Measurements from ENCODE around the gene DDX49.
"Not testable (repeated sequence)": the region's sequence is repeated elsewhere in the genome, so short reads cannot be mapped to it uniquely, and the experiment has no call there.

DDX49 gene

DNA sequence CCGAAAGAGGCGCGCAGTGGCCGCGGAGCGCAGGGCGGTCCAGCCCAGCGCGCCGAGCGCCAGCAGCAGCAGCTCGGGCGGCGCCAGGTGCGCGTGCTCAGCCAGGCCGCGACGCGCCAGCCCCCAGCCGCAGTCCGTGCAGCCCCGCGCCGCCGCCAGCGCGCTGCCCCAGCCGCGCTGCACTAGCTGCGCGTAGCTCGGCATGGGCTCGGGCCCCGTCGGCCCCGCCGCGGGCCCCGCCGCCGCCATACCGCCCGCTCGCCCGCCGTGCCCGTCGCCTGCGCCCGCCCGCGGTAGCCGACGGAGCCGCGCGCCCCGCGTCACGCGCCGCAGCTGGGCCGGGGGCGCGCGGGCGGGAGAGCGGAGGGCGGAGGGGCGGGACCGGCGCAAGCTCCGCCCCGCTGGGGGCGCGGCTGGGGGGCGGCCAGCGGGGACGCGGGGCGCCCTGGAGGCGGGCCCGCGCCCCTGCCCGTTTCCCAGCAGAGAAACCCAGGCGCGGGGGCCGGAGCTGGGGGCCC is 23.6 kb upstream of the DDX49 start, which contains the start of gene CERS1:
Gene CERS1, minus strand, starts transcription at position 335 of the 518 bp plus-strand sequence. Its CDS starts 86 bp downstream, at position 249.
- no peak for DNase-seq

DNA sequence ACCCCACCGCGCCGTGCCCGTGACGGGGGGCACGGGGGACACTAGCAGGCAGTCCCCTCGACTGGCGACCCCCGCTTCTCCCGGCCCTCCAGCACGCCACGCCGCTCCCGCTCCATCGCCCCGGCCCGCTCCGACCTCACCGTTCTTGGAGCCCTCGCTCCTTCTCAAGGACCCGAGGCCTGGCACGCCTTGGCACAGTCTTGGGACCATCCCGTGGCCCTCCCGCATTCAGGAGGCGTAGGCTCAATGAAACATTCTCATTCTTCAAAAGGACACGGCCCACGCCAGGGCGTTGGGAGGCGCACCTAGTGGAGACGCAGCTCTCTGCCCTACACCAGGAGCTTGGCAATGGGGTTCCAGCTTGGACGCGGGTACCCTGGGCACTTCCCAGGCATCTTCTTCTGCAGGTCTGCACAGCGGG is 23.1 kb upstream of the DDX49 start:
- DNase-seq, result no peak

DNA sequence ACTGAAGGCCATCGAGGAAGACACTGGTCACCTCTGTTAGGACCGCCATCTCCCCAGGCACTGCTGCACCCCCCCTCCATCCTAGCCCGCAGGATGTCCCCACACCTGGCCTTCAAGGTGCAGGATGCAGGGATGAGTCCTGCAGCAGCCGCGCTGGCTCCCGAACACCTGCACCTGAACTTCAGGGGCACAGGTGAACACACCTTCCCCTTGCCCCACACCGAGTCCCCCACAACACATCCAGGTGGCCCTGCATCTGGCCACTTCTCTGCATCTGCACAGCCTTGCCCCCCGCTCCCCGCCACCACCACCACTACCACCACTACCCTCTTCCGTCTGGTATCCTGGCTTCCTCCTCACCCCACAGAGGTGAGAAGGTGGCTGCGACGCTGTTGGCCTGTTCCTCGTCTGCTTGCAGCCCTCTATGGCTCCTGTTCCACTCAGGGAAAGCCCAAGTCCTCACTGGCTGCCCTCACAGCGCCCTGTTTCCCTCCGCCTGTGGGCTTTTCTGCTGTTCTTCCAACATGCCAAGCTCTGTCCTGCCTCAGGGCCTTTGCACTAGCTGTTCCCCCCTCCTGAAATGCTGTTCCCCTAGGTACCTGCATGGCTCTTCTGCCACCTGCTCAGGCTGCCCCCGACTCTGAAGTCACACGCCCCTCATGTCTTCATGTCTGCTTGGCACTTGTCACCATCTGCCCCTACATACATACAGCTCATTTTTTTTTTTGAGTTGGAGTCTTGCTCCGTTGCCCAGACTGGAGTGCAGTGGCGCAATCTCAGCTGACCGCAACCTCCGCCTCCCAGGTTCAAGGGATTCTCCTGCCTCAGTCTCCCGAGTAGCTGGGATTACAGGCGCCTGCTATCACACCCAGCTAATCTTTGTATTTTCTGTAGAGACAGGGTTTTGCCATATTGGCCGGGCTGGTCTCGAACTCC is 22.2 kb upstream of the DDX49 start:
- DNase-seq, result no peak

DNA sequence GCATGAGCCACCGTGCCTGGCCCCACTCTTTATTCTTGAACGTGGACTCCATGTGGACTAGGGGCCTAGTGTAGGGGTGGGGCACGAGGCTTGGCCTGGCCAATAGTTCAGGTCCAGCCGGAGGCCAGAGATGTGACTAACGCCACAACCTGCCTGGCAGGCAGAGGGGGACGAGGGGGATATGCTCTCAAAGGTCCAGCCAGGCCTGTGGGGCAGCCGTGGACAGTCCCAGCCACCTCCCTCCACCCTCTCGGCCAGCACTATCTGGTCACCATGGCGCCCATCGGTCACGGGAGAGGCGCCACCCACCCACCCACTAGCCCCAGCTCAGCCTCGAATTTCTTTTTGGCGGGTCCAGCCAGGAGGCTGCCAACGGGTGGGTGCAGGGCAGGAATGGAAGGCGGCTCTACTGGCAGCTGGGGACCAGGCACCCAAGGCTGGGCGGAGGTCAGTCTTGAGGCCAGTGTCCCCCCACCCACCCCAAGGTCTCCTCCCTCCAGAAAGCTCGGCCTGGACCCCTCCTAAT is 21.4 kb upstream of the DDX49 start:
- DNase-seq, result no peak

DNA sequence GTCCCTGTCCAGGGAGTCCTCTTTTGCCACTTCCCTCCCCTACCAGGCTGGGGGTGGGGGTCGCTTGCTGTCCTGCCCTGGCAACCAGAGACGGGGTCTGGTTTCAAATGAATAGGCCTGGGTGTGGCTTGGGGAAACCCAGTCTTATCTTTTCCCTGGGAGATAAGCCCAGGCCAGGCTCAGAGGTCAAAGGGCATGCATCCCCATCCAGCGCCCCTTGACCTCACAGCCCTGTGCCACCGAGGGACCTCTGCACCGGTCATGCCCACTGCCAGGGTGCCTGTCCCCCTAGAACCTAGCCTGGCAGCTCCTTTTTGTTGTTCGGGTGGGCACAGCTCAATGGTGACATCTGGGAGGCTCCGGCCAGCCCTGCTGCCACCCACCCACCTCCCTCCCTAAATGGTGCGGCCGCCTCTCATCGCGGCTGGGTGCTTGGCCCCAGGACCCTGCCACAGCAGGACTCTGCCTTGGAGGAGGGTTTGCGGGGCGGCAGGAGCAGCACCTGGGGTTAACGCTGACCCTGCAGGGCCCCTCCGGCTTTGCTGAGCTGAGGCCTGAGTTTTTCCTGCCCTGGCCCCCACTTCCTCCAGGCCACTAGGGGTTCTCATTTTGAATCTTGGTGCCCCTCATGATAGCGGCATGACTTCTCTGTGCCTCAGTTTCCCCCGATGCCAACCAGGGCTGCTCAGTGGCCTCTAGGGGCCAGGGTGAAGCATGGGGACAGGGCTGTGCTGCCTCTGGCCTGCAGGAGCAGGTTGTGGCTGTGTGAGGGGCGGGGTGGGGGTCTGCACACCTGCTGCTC is 20.7 kb upstream of the DDX49 start:
- no peak for DNase-seq

DNA sequence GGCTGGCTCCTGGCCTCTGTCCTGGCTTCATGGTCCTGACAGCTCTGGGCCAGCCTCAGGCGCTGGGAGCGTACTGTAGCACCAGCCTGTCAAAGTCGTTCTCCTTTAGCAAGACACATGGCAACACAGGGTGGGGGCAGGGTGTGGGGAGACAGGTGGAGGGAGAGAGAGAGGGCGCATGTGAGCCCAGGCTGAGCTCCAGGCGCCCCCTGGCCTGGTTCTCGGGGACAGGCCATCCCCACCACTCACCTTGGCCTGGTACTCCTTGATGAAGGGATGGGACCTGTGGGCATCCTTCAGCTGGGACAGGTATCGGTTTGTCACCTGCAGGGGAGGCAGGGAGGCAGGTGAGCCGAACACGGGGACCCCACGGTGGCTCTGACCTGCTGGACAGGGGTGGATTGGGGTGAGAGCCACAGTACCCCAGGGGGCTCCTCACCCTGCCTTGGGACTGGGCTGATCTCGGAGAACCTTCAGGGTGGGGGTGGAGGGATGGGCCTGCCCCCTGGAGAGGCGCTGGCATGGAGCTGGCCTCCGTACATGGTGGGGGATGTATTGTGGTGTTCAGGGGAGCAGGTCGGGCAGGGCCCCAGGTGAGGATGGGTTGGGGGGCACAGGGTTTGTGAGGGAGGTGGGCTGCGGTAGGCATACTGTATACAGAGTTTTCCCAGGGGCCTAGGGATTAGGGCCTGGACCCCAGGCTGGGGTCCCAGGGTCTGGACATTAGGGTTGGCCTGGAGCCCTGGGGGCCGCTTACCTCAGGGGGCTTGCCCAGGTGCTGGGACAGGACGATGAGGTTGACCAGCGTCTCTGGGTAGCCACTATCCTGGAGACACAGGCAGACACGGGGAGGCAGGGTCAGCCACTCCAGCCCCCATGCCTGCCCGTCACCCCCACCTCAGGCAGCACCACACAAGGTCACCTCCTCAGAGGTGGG is 19.6 kb upstream of the DDX49 start:
- no peak for DNase-seq

DNA sequence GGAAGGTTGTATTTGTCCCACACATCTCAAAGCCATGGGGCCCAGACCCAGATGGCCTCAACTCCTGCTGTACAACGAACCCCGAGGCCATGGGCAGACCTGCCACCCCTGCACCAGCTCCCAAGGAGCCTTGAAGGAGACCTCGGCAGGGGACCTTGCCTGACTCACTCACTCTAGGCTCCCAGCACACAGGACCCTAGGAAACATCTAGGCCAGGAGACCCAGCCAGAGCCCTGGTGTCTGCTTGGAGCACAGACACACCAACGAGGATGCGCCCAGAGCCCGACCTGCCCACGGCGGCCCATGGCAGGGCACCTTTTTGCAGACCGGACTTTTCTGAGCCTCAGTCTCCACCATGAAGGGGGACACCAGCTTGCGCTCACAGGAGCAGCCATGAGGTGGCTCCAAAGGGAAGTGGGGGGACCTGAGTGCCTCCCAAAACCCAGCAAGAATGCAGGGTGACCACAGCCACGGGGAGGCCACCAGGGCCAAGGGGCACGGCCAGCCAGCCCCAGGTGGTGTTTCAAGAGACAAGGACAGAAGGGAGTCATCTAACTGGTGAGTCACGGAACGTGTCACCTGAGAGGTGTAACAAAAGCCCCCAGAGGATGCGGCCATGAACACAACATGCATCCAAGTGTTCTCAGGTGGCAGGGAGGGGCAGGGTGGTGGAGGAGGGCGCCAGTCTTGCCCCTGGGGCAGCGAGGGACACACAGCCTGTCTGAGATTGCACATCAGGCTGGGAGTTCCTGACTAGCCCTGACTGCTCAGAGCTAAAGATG is 18.6 kb upstream of the DDX49 start:
- no peak for DNase-seq

DNA sequence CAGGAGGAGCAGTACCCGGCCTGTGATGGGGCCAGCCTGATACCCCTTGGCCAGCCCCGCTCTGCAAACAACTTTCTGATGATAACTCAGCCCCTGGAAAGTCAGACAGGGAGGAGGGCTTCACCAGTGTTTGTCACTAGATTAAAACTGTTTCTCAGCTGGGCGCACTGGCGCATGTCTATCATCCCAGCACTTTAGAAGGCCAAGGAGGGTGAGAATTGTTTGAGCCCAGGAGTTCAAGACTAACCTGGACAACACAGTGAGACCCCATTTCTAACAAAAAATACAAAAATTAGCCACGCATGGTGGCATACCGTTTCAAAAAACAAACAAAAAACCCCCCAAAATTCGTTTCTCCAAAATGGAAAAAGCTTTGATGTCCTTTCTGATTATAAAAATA is 18.0 kb upstream of the DDX49 start:
- DNase-seq, result no peak

DNA sequence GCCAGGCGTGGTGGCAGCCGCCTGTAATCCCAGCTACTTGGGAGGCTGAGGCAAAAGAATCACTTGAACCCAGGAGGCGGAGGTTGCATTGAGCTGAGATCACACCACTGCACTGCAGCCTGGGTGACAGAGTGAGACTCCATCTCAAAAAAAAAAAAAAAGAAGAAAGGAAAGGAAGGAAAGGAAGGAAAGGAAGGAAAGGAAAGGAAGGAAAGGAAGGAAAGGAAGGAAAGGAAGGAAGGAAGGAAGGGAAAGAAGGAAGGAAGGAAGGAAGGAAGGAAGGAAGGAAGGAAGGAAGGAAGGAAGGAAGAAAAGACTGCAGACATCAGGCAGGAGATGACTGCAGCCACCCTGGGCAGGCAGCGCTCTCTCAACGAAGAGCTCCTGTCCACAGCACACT is 17.0 kb upstream of the DDX49 start:
- not testable (repeated sequence) for DNase-seq

DNA sequence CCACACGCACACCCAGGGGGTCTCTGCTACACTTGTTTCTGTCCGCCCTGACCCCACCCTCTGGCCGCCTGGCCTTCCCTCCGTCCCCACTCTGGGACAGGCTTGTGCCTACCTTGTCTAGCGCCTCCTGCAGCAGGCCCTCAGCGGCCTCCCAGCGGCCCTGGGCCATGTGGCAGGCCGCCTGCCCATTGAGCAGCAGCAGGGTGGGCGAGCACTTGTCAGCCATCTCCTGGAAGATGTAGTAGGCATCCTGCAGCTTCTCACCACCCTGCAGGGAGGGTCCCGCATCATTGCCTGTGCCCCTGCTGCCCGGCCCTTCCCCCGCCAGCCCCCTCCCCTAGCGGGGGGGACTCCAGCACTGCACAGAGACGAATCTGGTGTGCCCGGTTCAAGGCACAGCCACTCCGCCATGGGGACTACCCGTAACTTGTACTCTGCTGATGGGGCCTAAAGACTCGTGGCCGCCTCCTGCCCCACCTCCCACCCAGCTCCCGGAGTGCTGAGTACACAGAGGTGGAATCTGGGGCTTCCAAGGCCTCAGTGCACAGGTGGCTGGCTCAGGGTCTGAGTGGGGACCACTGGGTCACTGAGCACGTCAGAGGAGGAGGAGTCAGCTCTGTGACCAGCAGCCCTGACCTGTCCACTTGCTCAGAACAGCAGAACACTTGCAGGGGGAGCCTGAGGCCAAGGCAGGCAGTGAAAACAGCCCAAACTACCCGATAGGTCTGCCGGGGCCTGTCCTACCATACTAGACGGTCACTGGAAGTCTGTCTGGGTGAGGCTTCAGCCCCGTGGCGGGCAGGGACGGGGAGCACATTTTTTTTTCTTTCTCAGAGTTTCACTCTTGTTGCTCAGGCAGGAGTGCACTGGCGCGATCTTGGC is 16.1 kb upstream of the DDX49 start:
- DNase-seq, result no peak

DNA sequence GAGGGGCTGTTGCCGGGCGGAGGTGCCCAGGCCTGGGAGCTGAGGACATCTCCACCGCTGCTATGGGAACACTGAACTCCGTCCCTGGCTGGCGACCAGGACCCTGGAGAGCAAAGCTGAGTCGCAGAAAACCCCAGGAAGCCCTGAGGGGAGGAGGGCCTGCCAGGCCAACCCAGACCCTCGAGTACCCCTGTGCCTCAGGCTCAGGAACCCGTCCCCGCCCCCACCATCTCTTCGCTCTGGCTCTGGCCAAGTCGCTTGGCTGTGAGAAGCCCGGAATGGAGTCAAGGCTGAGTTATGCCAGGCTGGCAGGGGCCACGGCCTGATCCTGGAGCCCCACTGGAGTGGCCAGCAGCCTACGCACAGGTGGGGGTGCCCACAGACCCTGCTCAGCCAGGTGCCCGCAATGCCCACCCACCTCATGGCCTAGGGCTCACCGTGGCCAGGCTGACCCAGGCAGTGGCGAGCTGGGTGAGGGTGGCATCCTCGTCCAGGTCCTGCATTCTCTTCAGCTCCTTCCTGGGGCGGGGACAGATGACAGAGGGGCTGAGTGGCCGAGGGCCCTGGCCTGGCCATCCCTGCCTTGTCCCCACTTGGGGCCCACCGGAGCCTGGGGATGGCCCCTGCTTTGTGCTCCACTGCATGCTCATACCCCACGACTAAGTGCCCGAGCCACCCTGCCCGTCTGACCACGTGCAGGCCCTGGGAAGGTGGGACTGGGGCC is 15.0 kb upstream of the DDX49 start:
- DNase-seq, result no peak

DNA sequence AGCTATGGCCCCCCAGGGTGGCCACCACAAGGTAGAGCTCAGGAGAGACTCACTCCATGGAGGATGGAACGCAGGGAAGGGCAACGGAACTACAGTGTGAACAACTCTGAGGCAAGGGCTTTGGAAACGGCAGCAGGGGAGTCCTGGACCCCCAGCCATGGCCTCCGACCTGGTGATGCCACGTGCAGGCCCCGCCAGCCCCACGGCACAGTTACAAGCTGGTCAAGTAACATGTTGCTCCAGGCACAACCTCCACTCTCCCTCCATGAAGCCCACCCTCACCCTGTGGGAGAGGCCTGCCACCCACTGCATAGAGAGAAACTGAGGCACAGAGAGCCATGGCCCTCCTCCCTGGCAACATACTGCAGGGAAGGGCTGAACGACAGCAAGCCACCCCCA is 14.5 kb upstream of the DDX49 start:
- DNase-seq, result no peak

DNA sequence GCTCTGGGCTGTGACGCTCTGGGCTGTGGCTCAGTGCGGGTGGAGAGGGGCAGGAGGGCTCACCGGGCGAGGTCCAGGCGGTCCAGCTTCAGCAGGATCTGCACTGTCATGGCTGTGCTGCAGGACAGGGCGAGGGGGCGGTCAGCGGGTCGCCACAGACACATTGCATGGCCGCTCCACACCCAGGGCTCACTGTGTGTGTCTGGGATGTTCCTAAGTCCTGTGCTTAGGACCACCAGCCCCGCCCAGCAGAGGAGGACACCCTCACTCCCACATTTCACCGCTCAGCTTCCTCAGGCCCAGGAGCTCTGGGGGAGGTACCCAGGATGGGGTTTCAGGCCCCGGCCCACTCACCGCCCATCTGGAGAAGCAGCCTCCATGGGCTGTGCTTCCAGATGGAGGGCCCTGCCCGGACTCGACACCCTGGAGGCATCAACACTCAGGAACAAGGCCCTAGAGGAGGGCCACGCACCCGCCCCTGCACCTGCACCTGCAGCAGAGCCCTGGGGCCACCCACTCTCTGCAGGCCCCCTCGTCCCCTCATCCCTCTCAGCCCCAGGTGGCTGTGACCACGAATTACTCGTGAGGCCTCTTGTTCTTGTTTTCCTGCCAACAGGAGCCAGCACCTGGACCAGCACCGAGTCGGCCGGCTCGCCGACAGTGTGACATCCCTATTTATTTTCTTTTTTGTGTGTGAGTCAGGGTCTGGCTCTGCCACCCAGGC is 13.8 kb upstream of the DDX49 start:
- DNase-seq, result no peak

DNA sequence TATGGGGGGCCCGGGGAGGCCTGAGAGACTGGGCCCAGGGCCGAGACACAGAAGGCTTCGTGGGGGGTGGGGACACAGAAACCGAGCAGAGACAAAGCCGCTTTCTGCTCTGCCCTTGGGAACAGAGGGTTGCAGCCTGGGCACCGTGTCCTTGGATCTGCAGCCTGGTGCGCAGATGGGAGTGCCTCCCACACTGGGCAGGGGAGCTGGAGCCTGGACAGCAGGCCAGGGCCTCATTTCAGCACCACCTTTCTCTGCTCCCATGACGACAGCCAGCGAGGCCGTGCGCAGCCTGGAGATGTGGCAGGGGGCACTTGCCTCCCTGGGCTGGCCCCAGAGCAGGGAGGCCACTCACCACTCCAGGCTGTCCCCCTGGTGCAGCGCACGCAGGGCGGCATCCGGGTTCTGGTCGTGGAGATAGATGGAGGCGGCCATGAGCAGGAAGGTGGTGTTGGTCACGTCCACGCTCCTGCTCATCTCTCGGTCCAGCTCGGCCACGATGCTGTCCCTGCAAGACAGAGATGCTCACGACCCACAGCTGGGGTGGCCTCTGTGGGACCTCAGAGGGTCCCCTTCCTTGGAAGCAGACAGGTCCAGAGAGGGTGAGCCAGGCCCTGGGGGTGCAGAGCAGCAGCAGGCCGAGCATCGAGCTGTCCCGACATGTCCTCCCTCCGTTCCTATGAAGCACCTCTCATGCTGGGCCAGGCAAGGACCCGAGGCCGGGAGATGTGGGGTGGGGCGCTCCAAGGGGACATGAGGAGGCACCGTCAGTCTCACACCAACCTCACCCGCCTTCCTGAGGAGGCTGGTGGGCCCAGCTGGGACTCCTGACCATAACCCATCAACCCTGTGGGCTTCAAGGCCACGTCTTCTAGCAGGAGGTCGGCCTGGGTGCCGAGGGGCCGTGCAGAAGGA is 12.7 kb upstream of the DDX49 start:
- no peak for DNase-seq

DNA sequence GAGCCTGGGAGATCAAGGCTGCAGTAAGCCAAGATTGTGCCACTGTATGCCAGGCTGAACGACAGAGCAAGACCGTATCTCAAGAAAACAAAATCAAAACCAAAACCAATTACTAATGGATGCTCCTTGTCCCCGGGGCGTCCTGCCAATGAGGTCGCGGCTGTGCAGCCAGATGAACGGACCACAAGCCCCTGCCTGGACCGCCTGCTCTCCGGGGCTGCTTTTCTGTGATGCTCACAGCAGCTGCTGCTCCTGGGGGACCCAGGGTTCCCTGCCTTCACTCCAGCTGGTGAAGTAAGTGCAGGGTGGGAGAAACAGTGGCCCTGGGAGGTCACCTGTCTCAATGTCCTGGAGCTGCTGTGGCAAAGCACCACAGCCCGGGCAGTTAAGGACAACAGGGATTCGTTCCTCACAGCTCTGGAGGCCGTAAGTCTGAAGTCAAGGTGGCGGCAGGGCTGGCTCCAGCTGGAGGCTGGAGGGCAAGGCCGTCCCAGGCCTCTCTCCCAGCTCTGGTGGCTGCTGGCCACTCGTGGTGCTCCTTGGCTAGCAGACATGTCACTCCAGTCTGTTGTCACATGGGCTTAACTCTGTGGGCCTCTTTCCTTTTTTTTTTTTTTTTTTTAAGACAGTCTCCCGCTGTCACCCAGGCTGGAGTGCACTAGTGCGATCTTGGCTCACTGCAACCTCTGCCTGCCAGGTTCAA is 10.4 kb upstream of the DDX49 start:
- no peak for DNase-seq

DNA sequence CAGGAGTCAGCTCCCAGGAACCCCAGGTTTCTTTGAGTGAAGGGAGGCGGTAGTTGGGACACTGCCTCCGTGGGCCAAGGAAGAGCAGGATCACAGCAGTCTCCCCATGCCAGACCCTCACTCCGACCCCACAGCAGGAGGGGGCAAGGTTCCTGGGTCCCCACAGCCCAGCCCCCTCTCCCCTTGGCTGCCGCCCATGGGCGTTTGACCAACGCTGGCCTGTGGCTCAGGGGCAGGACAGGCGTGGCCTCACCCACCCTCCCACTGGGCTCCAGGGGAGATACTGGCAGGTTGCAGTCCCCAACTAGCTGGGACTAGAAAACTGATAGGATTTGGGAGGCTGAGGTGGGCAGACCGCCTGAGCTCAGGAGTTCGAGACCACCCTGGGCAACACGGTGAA is 9.5 kb upstream of the DDX49 start:
- DNase-seq, result no peak

DNA sequence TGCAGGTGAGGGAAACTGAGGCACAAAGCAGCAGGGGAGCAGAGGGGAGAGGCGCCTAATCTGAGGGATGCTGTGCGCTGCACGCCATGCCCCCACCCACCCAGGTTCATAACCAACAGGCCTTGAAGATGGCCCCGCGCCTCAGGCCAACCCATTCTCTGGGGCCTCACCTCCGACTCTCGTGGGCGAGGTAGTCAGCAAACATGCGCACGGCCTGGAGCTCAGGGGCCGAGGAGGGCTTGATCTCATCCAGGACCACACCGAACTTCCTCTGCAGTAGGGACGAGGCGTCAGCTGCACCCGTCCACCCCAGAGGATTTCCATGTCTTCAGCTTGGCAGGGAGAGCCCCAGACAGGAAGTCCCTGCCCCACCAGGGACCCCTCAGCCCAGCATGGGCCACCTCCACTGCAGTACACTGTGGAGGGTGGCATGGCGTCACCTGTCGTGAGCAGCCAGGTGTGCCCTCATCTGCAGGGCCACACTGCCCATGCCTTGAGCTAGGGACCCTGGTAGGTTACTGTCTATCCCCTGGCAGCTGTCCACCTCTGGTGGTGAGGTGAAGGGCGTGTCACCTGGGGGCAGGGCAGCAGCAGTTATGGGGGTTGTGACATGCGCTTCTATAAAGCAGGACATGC is 8.6 kb upstream of the DDX49 start:
- no peak for DNase-seq
